Natural killer cell (primary cell): ENCODE measurements around the gene CABLES1. TPM values are rescaled to one million over a fixed set of nuclear protein-coding genes. Genes with fewer than 3 reads are reported as not detected.
A peak's percentile ranks its signal among the peaks of the same experiment; 100 is the strongest.

ENCODE experiments used
- ATAC-seq, 3 donors: fragments of 150-1000 bp in 2 of 3; fragments of 200-7000 bp in 1 of 3; cut with Tn5 transposase; 1 replicate in 1 of 3; 2 replicates in 2 of 3; pipeline ENCODE4 v1.10.0; 2021; ENCODE audit warnings: mild to moderate bottlenecking in 2 of 3, moderate library complexity in 2 of 3
- DNase-seq, 2 donors: peaks; one replicate each; pipeline versions ENCODE4 v3.0.0 to v3.0.0-alpha.2; 2013 to 2021; ENCODE audit warnings: mixed read lengths in 1 of 2
- H3K27ac ChIP-seq: one replicate; pipeline ENCODE4 v1.5.1; 2013; ENCODE audit warnings: mild to moderate bottlenecking, low read length
- H3K27me3 ChIP-seq: one replicate; pipeline ENCODE4 v1.6.1; 2013; ENCODE audit warnings: low read length; ENCODE audit not compliant: control insufficient read depth, insufficient read depth
- H3K36me3 ChIP-seq: one replicate; pipeline ENCODE4 v1.6.1; 2013; ENCODE audit warnings: low read length; ENCODE audit not compliant: control insufficient read depth, insufficient read depth
- H3K4me1 ChIP-seq: one replicate; pipeline ENCODE4 v1.6.1; 2013; ENCODE audit warnings: low read length; ENCODE audit not compliant: control insufficient read depth, insufficient read depth
- H3K4me3 ChIP-seq: one replicate; pipeline ENCODE4 v1.5.1; 2013; ENCODE audit warnings: low read length
- H3K9me3 ChIP-seq: one replicate; pipeline ENCODE4 v1.6.1; 2013; ENCODE audit warnings: low read length; ENCODE audit not compliant: control insufficient read depth, insufficient read depth
- H3K27ac Mint-ChIP-seq, 2 donors: one replicate each; pipeline ENCODE4 v1.8.0; 2022; ENCODE audit warnings: mild to moderate bottlenecking in 2 of 2, mixed read lengths in 2 of 2, moderate library complexity in 1 of 2
- H3K27me3 Mint-ChIP-seq, 2 donors: one replicate each; pipeline ENCODE4 v1.8.0; 2022; ENCODE audit warnings: low read depth in 2 of 2, mixed read lengths in 2 of 2
- H3K36me3 Mint-ChIP-seq: one replicate; pipeline ENCODE4 v1.8.0; 2022; ENCODE audit warnings: mixed read lengths
- H3K4me1 Mint-ChIP-seq, 2 donors: one replicate each; pipeline ENCODE4 v1.8.0; 2022; ENCODE audit warnings: mixed read lengths in 2 of 2
- H3K4me3 Mint-ChIP-seq: one replicate; pipeline ENCODE4 v1.8.0; 2022; ENCODE audit warnings: mild to moderate bottlenecking, moderate library complexity, mixed read lengths
- H3K9me3 Mint-ChIP-seq, 2 donors: one replicate each; pipeline ENCODE4 v1.8.0; 2022; ENCODE audit warnings: mixed read lengths in 2 of 2
- WGBS: methylation state at CpG from one replicate; pipeline ENCODE4 v1.1.7; 2013; ENCODE audit warnings: missing lambda C conversion rate; ENCODE audit not compliant: insufficient coverage; 5-methylcytosine and 5-hydroxymethylcytosine counted together
- intact Hi-C: fragments of 100-400 bp; cut with micrococcal nuclease; formaldehyde crosslinking; loops from one replicate; pipeline ENCODE4 v1.14.2; 2022
- total RNA-seq, 4 donors: library from RNA; stranded (reverse); fragments of 120-200 nt in 1 of 4; gene quantifications; one replicate each; pipeline versions ENCODE4 v1.2.3 to v1.2.4, GENCODE V29; 2013 to 2022
- TF ChIP-seq, protein P1 (sequence below): fragments of 200-600 bp; IDR thresholded peaks from one replicate; pipeline ENCODE4 v1.8.0; 2022; ENCODE audit warnings: antibody characterized with exemption

The CABLES1 gene
- total RNA-seq, 3 donors from 2014 or later (not counting 1 experiment from before 2014, with no cell fraction given), result 1.3 to 2.2 (median 1.8) TPM

DNA sequence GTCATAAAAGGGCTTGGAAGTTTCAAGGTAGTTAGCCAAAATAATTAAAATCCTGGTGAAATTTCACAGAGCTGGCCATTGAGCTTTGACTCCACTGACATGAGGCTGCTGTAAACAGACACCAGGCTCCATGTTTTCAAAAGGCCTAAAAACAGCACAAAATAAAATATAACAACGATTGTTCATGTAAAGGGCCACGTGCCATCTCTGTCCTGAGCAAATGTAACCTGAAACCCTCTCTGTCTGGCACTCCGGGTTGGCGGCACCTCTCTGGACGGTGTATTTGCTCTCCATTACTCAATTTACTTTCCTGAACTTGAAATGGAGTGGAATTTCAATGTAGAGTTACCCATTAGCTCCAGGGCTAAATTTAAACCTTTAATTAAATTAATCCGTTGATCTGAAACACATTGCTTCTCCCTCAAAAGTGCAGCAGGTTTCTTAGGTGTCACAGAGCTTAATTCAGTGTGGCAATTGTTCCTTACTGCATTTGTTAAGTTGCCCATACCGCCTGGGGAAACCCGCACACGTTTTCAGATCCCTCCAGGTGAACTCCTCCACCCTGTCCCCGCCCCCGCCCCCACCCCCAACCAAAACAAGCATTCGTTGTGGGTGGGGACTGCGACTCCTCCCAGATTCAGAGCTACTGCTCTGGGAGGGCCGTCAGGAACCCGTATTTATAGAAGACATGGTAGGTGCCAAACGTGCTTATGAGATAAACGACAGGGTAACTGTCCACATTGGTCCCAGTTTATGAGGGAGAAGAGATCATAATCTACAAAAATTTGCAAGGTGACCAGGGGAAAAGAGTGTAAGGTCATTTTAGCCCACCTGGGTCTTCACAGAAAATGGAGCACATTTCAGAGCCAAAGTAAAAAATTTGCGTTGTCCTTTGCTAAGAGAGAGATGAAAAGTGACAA is 1.2 kb upstream of the CABLES1 start:
- Mint-ChIP-seq H3K9me3 (no peaks in the 10 kb centered on the region), H3K27me3 (peaks cover 31 to 37% of the 10 kb centered on the region in 2 donors), H3K4me3 (peak overlapping the region; percentile 87), H3K27ac (peak overlapping the region in 1 of 2 donors; percentile 34), H3K36me3 (no peaks in the 10 kb centered on the region), H3K4me1 (peaks cover 12 to 15% of the 10 kb centered on the region in 2 donors)
- DNase-seq, result peak in 1 of 2 donors; percentile 60
- peaks cover 29% of the 10 kb centered on the region for H3K27me3 ChIP-seq
- intact Hi-C loops, result loop anchor here (5.0 kb wide), 4 partner anchors 98 to 243 kb away; no protein-coding TSS in a partner anchor
- H3K36me3 ChIP-seq, result no peaks in the 10 kb centered on the region
- no peak for ATAC-seq
- WGBS, result 45% methylated on average over 17 of the region's 18 CpGs
- H3K27ac ChIP-seq, result no peak overlapping the region
- H3K4me3 ChIP-seq, result no peak overlapping the region
- TF ChIP-seq, protein P1, sequence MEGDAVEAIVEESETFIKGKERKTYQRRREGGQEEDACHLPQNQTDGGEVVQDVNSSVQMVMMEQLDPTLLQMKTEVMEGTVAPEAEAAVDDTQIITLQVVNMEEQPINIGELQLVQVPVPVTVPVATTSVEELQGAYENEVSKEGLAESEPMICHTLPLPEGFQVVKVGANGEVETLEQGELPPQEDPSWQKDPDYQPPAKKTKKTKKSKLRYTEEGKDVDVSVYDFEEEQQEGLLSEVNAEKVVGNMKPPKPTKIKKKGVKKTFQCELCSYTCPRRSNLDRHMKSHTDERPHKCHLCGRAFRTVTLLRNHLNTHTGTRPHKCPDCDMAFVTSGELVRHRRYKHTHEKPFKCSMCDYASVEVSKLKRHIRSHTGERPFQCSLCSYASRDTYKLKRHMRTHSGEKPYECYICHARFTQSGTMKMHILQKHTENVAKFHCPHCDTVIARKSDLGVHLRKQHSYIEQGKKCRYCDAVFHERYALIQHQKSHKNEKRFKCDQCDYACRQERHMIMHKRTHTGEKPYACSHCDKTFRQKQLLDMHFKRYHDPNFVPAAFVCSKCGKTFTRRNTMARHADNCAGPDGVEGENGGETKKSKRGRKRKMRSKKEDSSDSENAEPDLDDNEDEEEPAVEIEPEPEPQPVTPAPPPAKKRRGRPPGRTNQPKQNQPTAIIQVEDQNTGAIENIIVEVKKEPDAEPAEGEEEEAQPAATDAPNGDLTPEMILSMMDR, result no peak
- peaks cover 29% of the 10 kb centered on the region for H3K4me1 ChIP-seq
- H3K9me3 ChIP-seq, result no peaks in the 10 kb centered on the region

DNA sequence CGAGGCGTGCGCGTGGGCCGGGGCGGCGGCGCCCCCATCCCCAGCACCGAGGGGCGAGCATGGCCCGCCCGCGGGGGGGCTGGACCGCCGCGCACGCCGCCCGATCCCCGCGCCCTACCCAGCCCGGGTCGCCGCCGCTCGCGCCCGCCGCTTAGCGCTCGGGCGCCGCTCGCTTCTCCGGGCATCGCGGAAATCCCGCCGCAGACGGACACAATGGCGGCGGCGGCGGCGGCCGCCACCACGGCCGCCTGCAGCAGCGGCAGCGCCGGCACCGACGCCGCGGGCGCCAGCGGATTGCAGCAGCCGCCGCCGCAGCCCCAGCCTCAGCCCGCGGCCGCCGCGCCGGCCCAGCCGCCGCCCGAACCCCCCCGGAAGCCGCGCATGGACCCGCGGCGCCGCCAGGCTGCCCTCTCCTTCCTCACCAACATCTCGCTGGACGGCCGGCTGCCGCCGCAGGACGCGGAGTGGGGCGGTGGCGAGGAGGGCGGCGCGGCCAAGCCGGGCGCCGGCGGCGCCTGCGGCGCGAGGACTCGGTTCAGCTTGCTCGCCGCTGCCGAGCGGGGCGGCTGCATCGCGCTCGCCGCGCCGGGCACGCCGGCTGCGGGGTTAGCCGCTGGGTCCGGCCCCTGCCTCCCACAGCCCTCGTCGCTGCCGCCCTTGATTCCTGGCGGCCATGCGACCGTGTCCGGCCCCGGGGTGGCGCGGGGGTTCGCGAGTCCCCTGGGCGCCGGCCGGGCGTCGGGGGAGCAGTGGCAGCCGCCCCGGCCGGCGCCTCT is 453 bp downstream of the CABLES1 start:
- intact Hi-C loops, result no loop called here
- under 1% methylated on average over 134 of the region's 134 CpGs for WGBS
- H3K27ac ChIP-seq, result no peak overlapping the region

DNA sequence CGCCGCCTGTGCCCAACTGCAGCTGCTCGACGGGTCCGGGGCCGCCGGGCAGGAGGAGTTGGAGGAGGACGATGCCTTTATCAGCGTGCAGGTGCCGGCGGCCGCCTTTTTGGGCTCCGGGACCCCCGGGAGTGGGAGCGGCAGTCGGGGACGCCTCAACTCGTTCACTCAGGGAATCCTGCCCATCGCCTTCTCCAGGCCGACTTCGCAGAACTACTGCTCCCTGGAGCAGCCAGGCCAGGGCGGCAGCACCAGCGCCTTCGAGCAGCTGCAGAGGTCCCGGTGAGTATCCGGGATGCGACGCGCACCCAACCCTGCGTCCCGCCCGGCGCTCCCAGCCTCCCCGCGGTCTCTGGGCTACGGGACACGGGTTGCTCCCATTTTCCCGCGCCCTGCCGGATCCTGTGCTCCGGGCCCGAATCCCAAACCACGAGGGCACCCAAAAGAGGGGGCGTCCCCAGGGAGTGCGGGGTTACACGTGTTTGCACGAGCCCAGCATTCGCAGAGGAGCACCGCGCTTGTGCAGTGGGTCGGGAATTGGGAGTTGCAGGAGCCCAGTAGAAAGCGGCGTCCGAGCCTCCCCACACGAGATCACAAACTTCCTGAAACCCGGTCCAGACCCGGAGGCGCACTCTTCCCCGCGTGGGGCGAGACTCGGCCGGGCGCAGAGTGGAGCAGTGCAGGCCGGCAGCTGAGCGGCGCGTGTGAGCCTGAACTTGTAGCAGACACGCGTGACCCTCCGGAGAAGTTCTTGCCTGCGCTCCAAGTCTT is 1.2 kb downstream of the CABLES1 start:
- H3K27ac Mint-ChIP-seq, result no peak overlapping the region
- TF ChIP-seq, protein P1, result no peak
- peak overlapping the region; percentile 72 for H3K4me3 Mint-ChIP-seq
- peaks cover 17 to 33% of the 10 kb centered on the region in 2 donors for H3K4me1 Mint-ChIP-seq
- no peak overlapping the region for H3K27ac ChIP-seq
- DNase-seq, result peak; percentile 23 to 38
- H3K9me3 ChIP-seq, result no peaks in the 10 kb centered on the region
- peaks cover 29% of the 10 kb centered on the region for H3K27me3 ChIP-seq
- H3K4me3 ChIP-seq, result peak overlapping the region; percentile 39
- WGBS, result 5% methylated on average over 72 of the region's 72 CpGs
- H3K36me3 Mint-ChIP-seq, result no peaks in the 10 kb centered on the region
- H3K27me3 Mint-ChIP-seq, result peaks cover 31 to 37% of the 10 kb centered on the region in 2 donors
- H3K36me3 ChIP-seq, result no peaks in the 10 kb centered on the region
- ATAC-seq, result peak in 2 of 3 donors; percentile 31 to 32
- peaks cover 44% of the 10 kb centered on the region for H3K4me1 ChIP-seq
- intact Hi-C loops, result no loop called here
- no peaks in the 10 kb centered on the region for H3K9me3 Mint-ChIP-seq

More for the DNA sequence above, 453 bp downstream of the CABLES1 start:
- H3K4me1 Mint-ChIP-seq, result peaks cover 19 to 25% of the 10 kb centered on the region in 2 donors
- DNase-seq, result peak; percentile 33 to 54
- Histone ChIP-seq H3K4me3 (peak overlapping the region; percentile 39), H3K9me3 (no peaks in the 10 kb centered on the region), H3K36me3 (no peaks in the 10 kb centered on the region), H3K27me3 (peaks cover 29% of the 10 kb centered on the region), H3K4me1 (peaks cover 40% of the 10 kb centered on the region)
- H3K27ac Mint-ChIP-seq, result peak overlapping the region in 1 of 2 donors; percentile 45
- ATAC-seq, result peak; percentile 51 to 64 (median 52)
- TF ChIP-seq, protein P1, result no peak
- peaks cover 31 to 37% of the 10 kb centered on the region in 2 donors for H3K27me3 Mint-ChIP-seq
- no peaks in the 10 kb centered on the region for H3K36me3 Mint-ChIP-seq
- H3K4me3 Mint-ChIP-seq, result peak overlapping the region; percentile 56
- H3K9me3 Mint-ChIP-seq, result no peaks in the 10 kb centered on the region
